Right atrium auricular region (tissue), 2 donors: ENCODE data around the gene SMIM44. TPM values are rescaled to one million over a fixed set of nuclear protein-coding genes. Genes with fewer than 3 reads are reported as not detected.
"Not testable (repeated sequence)": the region's sequence is repeated elsewhere in the genome, so short reads cannot be mapped to it uniquely, and the experiment has no call there.

ENCODE experiments used
- DNase-seq: peaks from one replicate; pipeline ENCODE4 v3.0.0-alpha.2; 2019; ENCODE audit warnings: low spot score
- H3K27ac ChIP-seq, 2 donors: fragments of 200-600 bp; sonication (generic); 1 replicate in 1 of 2; 2 replicates in 1 of 2; pipeline ENCODE4 v1.5.1; 2016 to 2019
- H3K27me3 ChIP-seq, 2 donors: fragments of 200-600 bp; sonication (generic); one replicate each; pipeline versions ENCODE4 v1.5.1 to v1.6.0; 2017 to 2019
- H3K36me3 ChIP-seq: fragments of 200-600 bp; sonication (generic); one replicate; pipeline ENCODE4 v1.5.1; 2016
- H3K4me1 ChIP-seq, 2 donors: fragments of 200-600 bp; sonication (generic); one replicate each; pipeline versions ENCODE4 v1.5.1 to v1.6.0; 2017 to 2019
- H3K4me3 ChIP-seq, 2 donors: fragments of 200-600 bp; sonication (generic); 1 replicate in 1 of 2; 2 replicates in 1 of 2; pipeline ENCODE4 v1.5.1; 2017 to 2019; ENCODE audit warnings: mild to moderate bottlenecking in 1 of 2, moderate library complexity in 1 of 2
- H3K9me3 ChIP-seq, 2 donors: fragments of 200-600 bp; sonication (generic); one replicate each; pipeline ENCODE4 v1.5.1; 2019
- CTCF ChIP-seq, 2 donors: fragments of 200-600 bp; sonication (generic); IDR thresholded peaks; one replicate each; pipeline ENCODE4 v1.5.1; 2019; ENCODE audit warnings: antibody characterized with exemption in 2 of 2
- total RNA-seq, 2 donors: library from RNA; depleted of rRNA; stranded (reverse); fragments of >200 nt; gene quantifications; one replicate each; pipeline ENCODE4 v1.1.0, GENCODE V29; 2016

SMIM44 gene
- total RNA-seq, 2 donors from 2014 or later, result not detected

- Histone ChIP-seq H3K9me3 (no peaks in the 10 kb centered on the region), H3K27ac (peak overlapping the region; percentile 89 to 94), H3K4me1 (peaks cover 0 to 18% of the 10 kb centered on the region in 2 donors), H3K4me3 (no peak overlapping the region), H3K27me3 (no peaks in the 10 kb centered on the region), H3K36me3 (peaks cover 83% of the 10 kb centered on the region)
- no peak for TF ChIP-seq CTCF (IDR thresholded peaks at IDR 0.05)
- DNase-seq, result no peak
Observed at GRCh38 chr19:3451451-3451866, 31.8 kb downstream of the SMIM44 start.

- H3K9me3 ChIP-seq, result no peaks in the 10 kb centered on the region
- no peaks in the 10 kb centered on the region for H3K27me3 ChIP-seq
- peak overlapping the region; percentile 89 to 94 for H3K27ac ChIP-seq
- H3K4me1 ChIP-seq, result peaks cover 0 to 15% of the 10 kb centered on the region in 2 donors
- no peak for TF ChIP-seq CTCF (IDR thresholded peaks at IDR 0.05)
- peaks cover 83% of the 10 kb centered on the region for H3K36me3 ChIP-seq
- DNase-seq, result peak; percentile 97
- no peak overlapping the region for H3K4me3 ChIP-seq
Observed at GRCh38 chr19:3450796-3451411, 32.3 kb downstream of the SMIM44 start.

- Histone ChIP-seq H3K27ac (peak overlapping the region; percentile 40 to 89), H3K4me3 (no peak overlapping the region), H3K36me3 (peaks cover 77% of the 10 kb centered on the region), H3K4me1 (peaks cover 0 to 36% of the 10 kb centered on the region in 2 donors), H3K27me3 (no peaks in the 10 kb centered on the region), H3K9me3 (no peaks in the 10 kb centered on the region)
- no peak for DNase-seq
- TF ChIP-seq CTCF (IDR thresholded peaks at IDR 0.05), result no peak
Observed at GRCh38 chr19:3448616-3449334, 34.5 kb downstream of the SMIM44 start.

- Histone ChIP-seq H3K4me1 (peaks cover 0 to 52% of the 10 kb centered on the region in 2 donors), H3K36me3 (peaks cover 61% of the 10 kb centered on the region), H3K27ac (peak overlapping the region in 1 of 2 donors; percentile 25)
- DNase-seq, H3K9me3 ChIP-seq, H3K4me3 ChIP-seq, H3K27me3 ChIP-seq: not testable (repeated sequence)
Observed at GRCh38 chr19:3446657-3447056, 36.6 kb downstream of the SMIM44 start.

- Histone ChIP-seq H3K4me1 (peaks cover 0 to 46% of the 10 kb centered on the region in 2 donors), H3K27ac (peak overlapping the region; percentile 44 to 53), H3K36me3 (peaks cover 56% of the 10 kb centered on the region), H3K9me3 (no peaks in the 10 kb centered on the region), H3K27me3 (no peaks in the 10 kb centered on the region), H3K4me3 (no peak overlapping the region)
- DNase-seq, result no peak
- TF ChIP-seq CTCF (IDR thresholded peaks at IDR 0.05), result no peak
Observed at GRCh38 chr19:3444695-3445234, 38.5 kb downstream of the SMIM44 start.
